ENCODE results near the gene GMDS.

GMDS gene

DNA sequence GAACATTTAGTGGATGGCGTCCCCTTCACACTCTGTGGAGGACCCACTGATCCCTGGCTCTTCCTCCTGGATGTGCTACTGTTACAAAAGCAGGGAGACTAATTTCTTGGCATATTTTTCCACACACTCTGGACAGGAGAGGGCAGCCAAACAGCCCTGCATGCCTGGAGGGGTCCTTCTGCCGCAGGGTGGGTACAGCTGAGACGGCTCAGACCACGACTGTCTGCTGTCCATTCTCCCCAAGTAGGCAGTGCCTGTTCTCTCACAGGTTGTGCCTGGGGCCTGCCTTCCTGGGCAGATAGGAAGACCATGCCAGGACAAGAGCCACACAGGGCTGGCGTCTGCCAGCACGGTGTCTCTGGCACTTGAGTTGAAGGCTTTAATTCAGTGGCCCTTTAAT, 375.6 kb downstream of the GMDS start:
- TF ChIP-seq TOX (CRISPR knock-in tag; IDR thresholded peaks at IDR 0.05; ENCODE audit: borderline replicate concordance), result no peak
- TF ChIP-seq ESRRG (CRISPR knock-in tag; IDR thresholded peaks at IDR 0.05), result no peak
- TF ChIP-seq ZNF8 (CRISPR knock-in tag; IDR thresholded peaks at IDR 0.05), result no peak
- TF ChIP-seq ARNTL (CRISPR knock-in tag; IDR thresholded peaks at IDR 0.05; ENCODE audit: borderline replicate concordance, low read depth), result no peak
- no peak for TF ChIP-seq OSR1 (CRISPR knock-in tag; IDR thresholded peaks at IDR 0.05)
- TF ChIP-seq, protein P1, sequence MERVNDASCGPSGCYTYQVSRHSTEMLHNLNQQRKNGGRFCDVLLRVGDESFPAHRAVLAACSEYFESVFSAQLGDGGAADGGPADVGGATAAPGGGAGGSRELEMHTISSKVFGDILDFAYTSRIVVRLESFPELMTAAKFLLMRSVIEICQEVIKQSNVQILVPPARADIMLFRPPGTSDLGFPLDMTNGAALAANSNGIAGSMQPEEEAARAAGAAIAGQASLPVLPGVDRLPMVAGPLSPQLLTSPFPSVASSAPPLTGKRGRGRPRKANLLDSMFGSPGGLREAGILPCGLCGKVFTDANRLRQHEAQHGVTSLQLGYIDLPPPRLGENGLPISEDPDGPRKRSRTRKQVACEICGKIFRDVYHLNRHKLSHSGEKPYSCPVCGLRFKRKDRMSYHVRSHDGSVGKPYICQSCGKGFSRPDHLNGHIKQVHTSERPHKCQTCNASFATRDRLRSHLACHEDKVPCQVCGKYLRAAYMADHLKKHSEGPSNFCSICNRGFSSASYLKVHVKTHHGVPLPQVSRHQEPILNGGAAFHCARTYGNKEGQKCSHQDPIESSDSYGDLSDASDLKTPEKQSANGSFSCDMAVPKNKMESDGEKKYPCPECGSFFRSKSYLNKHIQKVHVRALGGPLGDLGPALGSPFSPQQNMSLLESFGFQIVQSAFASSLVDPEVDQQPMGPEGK (CRISPR knock-in tag; IDR thresholded peaks at IDR 0.05; ENCODE audit: borderline replicate concordance), result no peak
- no peak for TF ChIP-seq RARB (CRISPR knock-in tag; IDR thresholded peaks at IDR 0.05)
- no peak for TF ChIP-seq ZNF70 (CRISPR knock-in tag; IDR thresholded peaks at IDR 0.05)
- TF ChIP-seq, protein P2, sequence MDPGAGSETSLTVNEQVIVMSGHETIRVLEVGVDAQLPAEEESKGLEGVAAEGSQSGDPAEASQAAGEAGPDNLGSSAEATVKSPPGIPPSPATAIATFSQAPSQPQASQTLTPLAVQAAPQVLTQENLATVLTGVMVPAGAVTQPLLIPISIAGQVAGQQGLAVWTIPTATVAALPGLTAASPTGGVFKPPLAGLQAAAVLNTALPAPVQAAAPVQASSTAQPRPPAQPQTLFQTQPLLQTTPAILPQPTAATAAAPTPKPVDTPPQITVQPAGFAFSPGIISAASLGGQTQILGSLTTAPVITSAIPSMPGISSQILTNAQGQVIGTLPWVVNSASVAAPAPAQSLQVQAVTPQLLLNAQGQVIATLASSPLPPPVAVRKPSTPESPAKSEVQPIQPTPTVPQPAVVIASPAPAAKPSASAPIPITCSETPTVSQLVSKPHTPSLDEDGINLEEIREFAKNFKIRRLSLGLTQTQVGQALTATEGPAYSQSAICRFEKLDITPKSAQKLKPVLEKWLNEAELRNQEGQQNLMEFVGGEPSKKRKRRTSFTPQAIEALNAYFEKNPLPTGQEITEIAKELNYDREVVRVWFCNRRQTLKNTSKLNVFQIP (CRISPR knock-in tag; IDR thresholded peaks at IDR 0.05; ENCODE audit: borderline replicate concordance, low read depth), result no peak
- no peak for TF ChIP-seq BACH2 (CRISPR knock-in tag; IDR thresholded peaks at IDR 0.05; ENCODE audit: borderline replicate concordance)
- no peak for TF ChIP-seq ISL1 (CRISPR knock-in tag; IDR thresholded peaks at IDR 0.05)
- no peak for TF ChIP-seq ZFP3 (CRISPR knock-in tag; IDR thresholded peaks at IDR 0.05)
- TF ChIP-seq, protein P3, sequence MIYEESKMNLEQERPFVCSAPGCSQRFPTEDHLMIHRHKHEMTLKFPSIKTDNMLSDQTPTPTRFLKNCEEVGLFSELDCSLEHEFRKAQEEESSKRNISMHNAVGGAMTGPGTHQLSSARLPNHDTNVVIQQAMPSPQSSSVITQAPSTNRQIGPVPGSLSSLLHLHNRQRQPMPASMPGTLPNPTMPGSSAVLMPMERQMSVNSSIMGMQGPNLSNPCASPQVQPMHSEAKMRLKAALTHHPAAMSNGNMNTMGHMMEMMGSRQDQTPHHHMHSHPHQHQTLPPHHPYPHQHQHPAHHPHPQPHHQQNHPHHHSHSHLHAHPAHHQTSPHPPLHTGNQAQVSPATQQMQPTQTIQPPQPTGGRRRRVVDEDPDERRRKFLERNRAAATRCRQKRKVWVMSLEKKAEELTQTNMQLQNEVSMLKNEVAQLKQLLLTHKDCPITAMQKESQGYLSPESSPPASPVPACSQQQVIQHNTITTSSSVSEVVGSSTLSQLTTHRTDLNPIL (CRISPR knock-in tag; IDR thresholded peaks at IDR 0.05; ENCODE audit: low read depth), result no peak
- TF ChIP-seq, protein P4, sequence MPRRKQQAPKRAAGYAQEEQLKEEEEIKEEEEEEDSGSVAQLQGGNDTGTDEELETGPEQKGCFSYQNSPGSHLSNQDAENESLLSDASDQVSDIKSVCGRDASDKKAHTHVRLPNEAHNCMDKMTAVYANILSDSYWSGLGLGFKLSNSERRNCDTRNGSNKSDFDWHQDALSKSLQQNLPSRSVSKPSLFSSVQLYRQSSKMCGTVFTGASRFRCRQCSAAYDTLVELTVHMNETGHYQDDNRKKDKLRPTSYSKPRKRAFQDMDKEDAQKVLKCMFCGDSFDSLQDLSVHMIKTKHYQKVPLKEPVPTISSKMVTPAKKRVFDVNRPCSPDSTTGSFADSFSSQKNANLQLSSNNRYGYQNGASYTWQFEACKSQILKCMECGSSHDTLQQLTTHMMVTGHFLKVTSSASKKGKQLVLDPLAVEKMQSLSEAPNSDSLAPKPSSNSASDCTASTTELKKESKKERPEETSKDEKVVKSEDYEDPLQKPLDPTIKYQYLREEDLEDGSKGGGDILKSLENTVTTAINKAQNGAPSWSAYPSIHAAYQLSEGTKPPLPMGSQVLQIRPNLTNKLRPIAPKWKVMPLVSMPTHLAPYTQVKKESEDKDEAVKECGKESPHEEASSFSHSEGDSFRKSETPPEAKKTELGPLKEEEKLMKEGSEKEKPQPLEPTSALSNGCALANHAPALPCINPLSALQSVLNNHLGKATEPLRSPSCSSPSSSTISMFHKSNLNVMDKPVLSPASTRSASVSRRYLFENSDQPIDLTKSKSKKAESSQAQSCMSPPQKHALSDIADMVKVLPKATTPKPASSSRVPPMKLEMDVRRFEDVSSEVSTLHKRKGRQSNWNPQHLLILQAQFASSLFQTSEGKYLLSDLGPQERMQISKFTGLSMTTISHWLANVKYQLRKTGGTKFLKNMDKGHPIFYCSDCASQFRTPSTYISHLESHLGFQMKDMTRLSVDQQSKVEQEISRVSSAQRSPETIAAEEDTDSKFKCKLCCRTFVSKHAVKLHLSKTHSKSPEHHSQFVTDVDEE (CRISPR knock-in tag; IDR thresholded peaks at IDR 0.05), result no peak
- no peak for TF ChIP-seq ZFP30 (CRISPR knock-in tag; IDR thresholded peaks at IDR 0.05)
- TF ChIP-seq GLIS3 (CRISPR knock-in tag; IDR thresholded peaks at IDR 0.05), result no peak
- no peak for TF ChIP-seq ZC3H10 (CRISPR knock-in tag; IDR thresholded peaks at IDR 0.05)
- TF ChIP-seq TCF4 (CRISPR knock-in tag; IDR thresholded peaks at IDR 0.05; ENCODE audit: borderline replicate concordance), result no peak
- TF ChIP-seq ZNF565 (CRISPR knock-in tag; conservative IDR thresholded peaks at IDR 0.05; ENCODE audit: low read depth), result no peak
- TF ChIP-seq, protein P5, sequence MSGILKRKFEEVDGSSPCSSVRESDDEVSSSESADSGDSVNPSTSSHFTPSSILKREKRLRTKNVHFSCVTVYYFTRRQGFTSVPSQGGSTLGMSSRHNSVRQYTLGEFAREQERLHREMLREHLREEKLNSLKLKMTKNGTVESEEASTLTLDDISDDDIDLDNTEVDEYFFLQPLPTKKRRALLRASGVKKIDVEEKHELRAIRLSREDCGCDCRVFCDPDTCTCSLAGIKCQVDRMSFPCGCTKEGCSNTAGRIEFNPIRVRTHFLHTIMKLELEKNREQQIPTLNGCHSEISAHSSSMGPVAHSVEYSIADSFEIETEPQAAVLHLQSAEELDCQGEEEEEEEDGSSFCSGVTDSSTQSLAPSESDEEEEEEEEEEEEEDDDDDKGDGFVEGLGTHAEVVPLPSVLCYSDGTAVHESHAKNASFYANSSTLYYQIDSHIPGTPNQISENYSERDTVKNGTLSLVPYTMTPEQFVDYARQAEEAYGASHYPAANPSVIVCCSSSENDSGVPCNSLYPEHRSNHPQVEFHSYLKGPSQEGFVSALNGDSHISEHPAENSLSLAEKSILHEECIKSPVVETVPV (CRISPR knock-in tag; IDR thresholded peaks at IDR 0.05), result no peak
- no peak for ATAC-seq

DNA sequence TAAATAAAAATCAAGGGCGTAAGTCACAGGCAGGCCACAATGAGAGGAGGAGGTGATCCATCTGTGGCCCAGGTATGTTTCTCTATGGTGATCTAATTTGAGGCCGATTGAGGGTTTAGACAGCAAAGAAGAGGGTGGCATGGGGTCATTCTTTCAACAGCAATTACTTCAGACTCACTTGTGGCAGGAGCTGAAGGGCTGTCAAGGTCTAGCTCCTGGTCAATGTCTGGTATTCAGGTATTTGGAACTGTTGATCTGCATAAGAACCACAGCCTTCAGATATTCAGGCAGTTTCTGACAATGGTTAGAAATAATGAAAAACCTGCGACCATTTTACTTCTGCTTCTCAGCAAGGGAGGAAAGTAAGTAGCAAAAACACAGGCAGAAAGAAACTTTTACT, 376.1 kb downstream of the GMDS start:
- no peak for ATAC-seq

More for the DNA sequence above, 376.1 kb downstream of the GMDS start:
- TF ChIP-seq SNAI2 (CRISPR knock-in tag; IDR thresholded peaks at IDR 0.05), result no peak
- TF ChIP-seq ZNF70 (CRISPR knock-in tag; IDR thresholded peaks at IDR 0.05), result no peak
- no peak for TF ChIP-seq ZNF565 (CRISPR knock-in tag; conservative IDR thresholded peaks at IDR 0.05; ENCODE audit: low read depth)
- no peak for TF ChIP-seq CSDC2 (CRISPR knock-in tag; IDR thresholded peaks at IDR 0.05)
- TF ChIP-seq, protein P3 (CRISPR knock-in tag; IDR thresholded peaks at IDR 0.05; ENCODE audit: low read depth), result no peak
- TF ChIP-seq OSR1 (CRISPR knock-in tag; IDR thresholded peaks at IDR 0.05), result no peak
- TF ChIP-seq ARNTL (CRISPR knock-in tag; IDR thresholded peaks at IDR 0.05; ENCODE audit: borderline replicate concordance, low read depth), result no peak
- no peak for TF ChIP-seq ZFP3 (CRISPR knock-in tag; IDR thresholded peaks at IDR 0.05)
- no peak for TF ChIP-seq RARB (CRISPR knock-in tag; IDR thresholded peaks at IDR 0.05)
- TF ChIP-seq GLIS3 (CRISPR knock-in tag; IDR thresholded peaks at IDR 0.05), result no peak
- TF ChIP-seq BACH2 (CRISPR knock-in tag; IDR thresholded peaks at IDR 0.05; ENCODE audit: borderline replicate concordance), result no peak
- TF ChIP-seq, protein P5 (CRISPR knock-in tag; IDR thresholded peaks at IDR 0.05), result no peak
- TF ChIP-seq, protein P1 (CRISPR knock-in tag; IDR thresholded peaks at IDR 0.05; ENCODE audit: borderline replicate concordance), result no peak
- TF ChIP-seq ZFP30 (CRISPR knock-in tag; IDR thresholded peaks at IDR 0.05), result no peak
- TF ChIP-seq TCF4 (CRISPR knock-in tag; IDR thresholded peaks at IDR 0.05; ENCODE audit: borderline replicate concordance), result no peak

All from SK-N-SH treated with all-trans-retinoic acid at 6 μM for 48 hours (cell line).